ENCODE data around the gene POLA2.

POLA2 gene

GRCh38 chr11:65334696-65335295 is 73.0 kb downstream of the POLA2 start:
- DNase-seq (ENCODE audit: low read depth) = no peak

GRCh38 chr11:65338676-65339075 is 76.9 kb downstream of the POLA2 start:
- DNase-seq (ENCODE audit: low read depth) = no peak

GRCh38 chr11:65340226-65340625 is 78.5 kb downstream of the POLA2 start:
- DNase-seq (ENCODE audit: low read depth) = no peak

GRCh38 chr11:65341856-65342255 is 80.1 kb downstream of the POLA2 start:
- DNase-seq (ENCODE audit: low read depth) = no peak
